ENCODE data around the gene ACAD9. TPM values are rescaled to one million over a fixed set of nuclear protein-coding genes. Genes with fewer than 3 reads are reported as not detected.
"Not testable (repeated sequence)": the region's sequence is repeated elsewhere in the genome, so short reads cannot be mapped to it uniquely, and the experiment has no call there.

Gene ACAD9
- total RNA-seq, 1 donor from 2014 or later = 65.3 TPM

DNA sequence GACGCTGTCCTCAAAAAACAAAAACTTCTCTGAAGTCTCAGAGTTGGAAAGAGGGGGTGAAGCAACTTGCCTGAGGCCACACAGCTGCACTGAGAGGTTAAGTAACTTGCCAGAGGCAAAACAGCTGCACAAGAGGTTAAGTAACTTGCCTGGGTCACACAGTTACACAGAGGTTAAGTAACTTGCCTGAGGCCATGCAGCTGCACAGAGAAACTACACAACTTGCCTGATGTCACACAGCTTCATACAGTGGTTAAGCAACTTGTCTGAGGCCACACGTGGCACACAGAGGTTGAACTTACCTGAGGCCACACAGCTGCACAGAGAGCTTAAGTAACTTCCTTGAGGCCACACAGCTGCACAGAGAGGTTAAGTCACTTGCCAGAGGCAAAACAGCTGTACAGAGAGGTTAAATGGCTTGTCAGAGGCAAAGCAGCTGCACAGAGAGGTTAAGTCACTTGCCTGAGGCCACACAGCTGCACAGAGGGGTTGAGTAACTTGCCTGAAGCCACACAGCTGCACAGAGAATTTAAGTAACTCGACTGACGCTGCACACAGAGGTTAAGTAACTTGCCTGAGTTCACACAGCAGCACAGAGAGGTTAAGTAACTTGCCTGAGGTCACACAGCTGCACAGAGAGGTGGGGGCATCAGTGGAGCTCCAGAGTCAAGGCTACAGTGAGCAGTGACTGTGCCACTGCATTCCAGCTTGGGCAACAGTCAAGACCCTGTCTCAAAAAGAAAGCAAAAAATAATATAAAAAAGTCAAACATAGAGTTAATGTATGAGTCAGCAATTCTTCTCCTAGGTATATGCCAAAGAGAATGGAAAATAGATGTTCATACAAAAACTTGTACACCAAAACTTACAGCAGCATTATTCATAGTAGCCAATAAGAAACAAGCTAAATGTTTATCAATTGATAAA, 12.0 kb upstream of the ACAD9 start:
- Mint-ChIP-seq H3K4me1 (ENCODE audit: low read depth) (peaks cover 9% of the 10 kb centered on the region), H3K27ac (no peak overlapping the region), H3K36me3 (ENCODE audit: low read depth) (no peaks in the 10 kb centered on the region), H3K4me3 (no peak overlapping the region), H3K27me3 (ENCODE audit: insufficient read depth) (no peaks in the 10 kb centered on the region), H3K9me3 (no peaks in the 10 kb centered on the region)
- no peak for DNase-seq (ENCODE audit: low spot score)
- intact Hi-C loops (cut with micrococcal nuclease) = no loop called here

DNA sequence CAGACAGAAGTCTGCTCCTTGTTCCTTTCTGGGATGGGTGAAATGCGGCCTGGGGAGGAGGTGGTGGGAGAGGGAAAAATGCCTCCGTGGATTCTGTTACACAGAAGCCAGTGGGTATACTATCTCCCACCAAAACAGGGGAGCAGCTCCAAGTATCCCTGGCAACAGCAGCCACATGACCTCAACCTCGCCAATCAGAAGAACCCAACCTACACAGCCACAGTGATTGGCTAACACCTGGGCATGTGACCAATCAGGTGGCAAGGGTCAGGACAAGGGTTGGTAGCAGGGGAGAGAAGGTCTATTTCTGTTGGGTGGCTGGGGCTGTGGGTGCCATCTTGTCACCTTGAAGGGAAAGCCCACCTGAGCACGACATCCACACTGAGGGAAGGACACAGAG, 9.1 kb upstream of the ACAD9 start:
- no peaks in the 10 kb centered on the region for H3K36me3 Mint-ChIP-seq (ENCODE audit: low read depth)
- H3K4me3 Mint-ChIP-seq = no peak overlapping the region
- peaks cover 2% of the 10 kb centered on the region for H3K4me1 Mint-ChIP-seq (ENCODE audit: low read depth)
- no peak overlapping the region for H3K27ac Mint-ChIP-seq
- H3K27me3 Mint-ChIP-seq (ENCODE audit: insufficient read depth) = peaks cover 4% of the 10 kb centered on the region
- intact Hi-C loops (cut with micrococcal nuclease) = no loop called here
- H3K9me3 Mint-ChIP-seq = no peaks in the 10 kb centered on the region
- DNase-seq (ENCODE audit: low spot score) = no peak

DNA sequence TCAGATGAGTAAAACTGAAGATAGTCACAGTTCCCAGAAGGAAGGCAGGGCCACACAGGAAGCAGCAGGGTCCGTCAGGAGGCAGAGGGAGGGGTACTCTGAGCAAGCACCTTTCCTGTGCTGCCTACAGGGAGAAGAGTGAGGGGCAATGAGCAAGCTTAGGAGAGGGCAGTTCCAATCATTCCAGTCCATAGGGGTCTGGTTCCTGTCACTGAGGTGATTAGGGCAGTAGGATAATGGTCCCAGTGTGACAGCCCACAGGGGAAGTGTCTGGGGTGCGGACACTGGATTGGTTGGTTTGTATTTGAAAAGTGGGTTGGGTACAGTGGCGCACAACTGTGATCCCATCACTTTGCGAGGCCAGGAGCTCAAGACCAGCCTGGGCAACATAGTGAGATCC, 7.1 kb upstream of the ACAD9 start:
- H3K4me3 Mint-ChIP-seq = no peak overlapping the region
- DNase-seq (ENCODE audit: low spot score) = no peak

DNA sequence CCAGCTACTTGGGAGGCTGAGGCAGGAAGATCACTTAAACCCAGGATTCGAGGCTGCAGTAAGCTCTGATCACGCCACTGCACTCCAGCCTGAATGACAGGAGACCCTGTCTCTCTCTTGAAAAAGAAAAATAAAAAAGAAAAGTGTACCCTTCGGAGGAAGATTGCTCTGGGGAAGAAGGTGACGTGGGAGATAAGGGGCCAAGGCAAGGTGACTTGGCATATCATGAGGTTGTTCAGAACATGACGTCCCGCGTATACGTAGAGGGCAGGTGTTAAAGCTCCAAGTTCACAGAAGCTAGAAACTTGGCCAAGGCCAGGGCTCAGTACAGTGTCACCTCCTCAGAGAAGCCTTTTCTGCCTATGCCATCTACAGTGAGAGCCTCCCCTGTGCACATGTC, 6.7 kb upstream of the ACAD9 start:
- Mint-ChIP-seq H3K27ac (peak overlapping the region; percentile 46), H3K9me3 (no peaks in the 10 kb centered on the region), H3K4me3 (no peak overlapping the region), H3K27me3 (ENCODE audit: insufficient read depth) (peaks cover 4% of the 10 kb centered on the region), H3K36me3 (ENCODE audit: low read depth) (peaks cover 3% of the 10 kb centered on the region), H3K4me1 (ENCODE audit: low read depth) (peaks cover 14% of the 10 kb centered on the region)
- intact Hi-C loops (cut with micrococcal nuclease) = no loop called here
- no peak for DNase-seq (ENCODE audit: low spot score)

More for the DNA sequence above, 7.1 kb upstream of the ACAD9 start:
- H3K9me3 Mint-ChIP-seq = no peaks in the 10 kb centered on the region
- intact Hi-C loops (cut with micrococcal nuclease) = no loop called here
- H3K27me3 Mint-ChIP-seq (ENCODE audit: insufficient read depth) = peaks cover 4% of the 10 kb centered on the region
- H3K36me3 Mint-ChIP-seq (ENCODE audit: low read depth) = no peaks in the 10 kb centered on the region
- H3K27ac Mint-ChIP-seq = no peak overlapping the region
- H3K4me1 Mint-ChIP-seq (ENCODE audit: low read depth) = peaks cover 10% of the 10 kb centered on the region

DNA sequence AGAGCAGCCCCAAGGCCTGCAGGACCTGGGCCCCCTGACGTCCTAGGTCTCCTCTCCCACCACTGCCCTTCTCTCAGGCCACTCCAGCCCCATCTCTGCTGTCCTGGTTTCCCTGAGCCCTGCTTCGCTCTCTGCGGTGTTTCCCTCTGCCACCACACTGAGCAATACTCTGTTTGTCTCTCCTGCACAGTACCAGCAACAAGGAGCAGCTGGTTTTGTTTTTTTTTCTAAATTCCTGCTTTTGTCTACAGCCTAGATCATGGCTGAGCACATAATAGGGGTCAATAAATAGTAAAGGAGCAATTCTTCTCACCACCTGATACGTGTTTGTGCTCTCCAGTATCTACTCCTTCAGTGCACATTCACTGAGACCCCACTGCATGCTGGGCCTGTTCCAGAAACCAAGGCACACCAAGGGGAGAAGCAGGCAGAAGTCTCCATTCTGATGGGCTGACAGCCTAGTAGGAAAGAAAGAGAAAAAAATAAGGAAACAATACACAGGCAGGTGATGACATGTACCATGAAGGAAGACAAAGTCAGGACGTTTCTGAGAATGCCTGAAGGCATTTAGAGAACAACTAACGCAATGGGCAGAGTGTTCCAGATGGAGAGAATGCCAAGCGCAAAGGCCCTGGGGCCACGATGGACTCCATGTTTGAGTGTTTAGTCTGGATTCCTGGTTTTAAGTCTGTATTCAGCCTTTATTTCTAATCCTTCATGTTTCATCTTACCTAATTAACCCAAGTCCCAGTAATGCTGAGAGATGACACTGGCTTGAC, 6.0 kb upstream of the ACAD9 start:
- Mint-ChIP-seq H3K4me3 (no peak overlapping the region), H3K9me3 (no peaks in the 10 kb centered on the region), H3K4me1 (ENCODE audit: low read depth) (peaks cover 21% of the 10 kb centered on the region), H3K27ac (peak overlapping the region; percentile 46), H3K27me3 (ENCODE audit: insufficient read depth) (peaks cover 4% of the 10 kb centered on the region), H3K36me3 (ENCODE audit: low read depth) (peaks cover 6% of the 10 kb centered on the region)
- intact Hi-C loops (cut with micrococcal nuclease) = no loop called here
- no peak for DNase-seq (ENCODE audit: low spot score)

DNA sequence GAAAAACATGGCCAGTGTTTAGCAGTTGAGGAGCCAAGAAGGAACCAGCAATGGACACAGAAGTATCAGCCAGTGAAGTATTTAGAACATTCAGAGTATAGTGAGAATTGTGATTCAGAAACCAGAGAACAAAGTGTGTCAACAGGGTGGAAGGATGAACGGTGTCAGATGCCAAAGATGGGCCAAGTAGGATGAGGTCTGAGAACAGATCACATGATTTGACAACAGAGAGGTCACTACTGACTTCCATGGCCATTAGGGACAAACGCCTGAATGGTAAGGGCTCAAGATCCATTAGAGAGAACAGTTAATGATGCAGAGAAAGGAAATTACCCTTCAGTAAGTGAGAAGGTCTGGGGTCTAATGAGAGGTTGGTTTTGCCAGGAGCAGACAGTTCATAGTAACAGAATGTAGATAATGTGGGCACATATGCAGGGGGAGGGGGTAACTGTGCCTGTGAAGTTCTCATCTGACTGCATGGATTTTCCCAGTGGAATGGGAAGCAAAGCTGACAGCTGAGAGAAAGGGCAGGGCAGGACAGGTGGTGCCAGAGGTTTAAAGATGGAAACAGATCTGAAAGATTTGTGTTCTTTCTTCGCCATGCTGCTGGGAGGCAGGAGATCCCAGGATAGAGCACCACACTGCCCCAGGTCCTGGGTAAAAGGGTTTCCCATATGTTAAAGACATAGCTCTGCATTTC, 4.8 kb upstream of the ACAD9 start:
- Mint-ChIP-seq H3K9me3 (no peaks in the 10 kb centered on the region), H3K4me3 (no peak overlapping the region), H3K27me3 (ENCODE audit: insufficient read depth) (peaks cover 4% of the 10 kb centered on the region), H3K27ac (no peak overlapping the region), H3K4me1 (ENCODE audit: low read depth) (peaks cover 29% of the 10 kb centered on the region), H3K36me3 (ENCODE audit: low read depth) (peaks cover 10% of the 10 kb centered on the region)
- intact Hi-C loops (cut with micrococcal nuclease) = loop anchor here (1.0 to 5.0 kb wide), 6 partner anchors 49 to 308 kb away; partner anchors contain the start of genes CNBP and RAB43
- no peak for DNase-seq (ENCODE audit: low spot score)

DNA sequence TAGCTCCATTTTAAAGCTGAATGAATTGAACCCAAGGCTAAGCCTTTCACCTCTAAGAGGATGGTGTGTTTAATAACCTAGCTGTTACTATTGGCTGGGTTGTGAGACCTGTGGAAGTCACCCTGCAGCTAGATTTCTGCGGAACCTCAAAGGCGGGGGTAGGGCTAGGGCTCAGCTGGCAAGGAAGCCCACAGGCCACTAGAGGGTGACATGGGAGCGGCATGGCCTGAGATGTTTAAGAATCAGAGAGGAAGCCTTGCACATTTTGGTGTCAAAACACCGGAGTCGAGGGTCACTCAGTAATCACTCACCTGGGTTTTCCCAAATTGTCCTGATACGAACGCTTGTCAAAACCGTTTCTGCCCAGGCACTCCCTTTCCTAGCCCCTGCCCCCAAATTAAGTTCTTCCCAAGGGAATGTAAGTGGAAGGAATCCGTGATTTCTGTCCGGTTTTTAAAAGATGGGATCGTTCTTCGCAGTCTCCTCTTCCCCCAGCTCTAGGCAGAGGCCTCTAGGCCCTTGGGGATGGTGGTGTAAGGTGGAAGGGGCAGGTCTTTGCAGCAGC, 3.8 kb upstream of the ACAD9 start:
- no peak overlapping the region for H3K27ac Mint-ChIP-seq
- peaks cover 4% of the 10 kb centered on the region for H3K27me3 Mint-ChIP-seq (ENCODE audit: insufficient read depth)
- peaks cover 39% of the 10 kb centered on the region for H3K4me1 Mint-ChIP-seq (ENCODE audit: low read depth)
- no peaks in the 10 kb centered on the region for H3K9me3 Mint-ChIP-seq
- peaks cover 10% of the 10 kb centered on the region for H3K36me3 Mint-ChIP-seq (ENCODE audit: low read depth)
- no peak overlapping the region for H3K4me3 Mint-ChIP-seq
- DNase-seq (ENCODE audit: low spot score) = peak; percentile 54
- intact Hi-C loops (cut with micrococcal nuclease) = loop anchor here (1.0 to 5.0 kb wide), 6 partner anchors 48 to 307 kb away; partner anchors contain the start of genes CNBP and RAB43

DNA sequence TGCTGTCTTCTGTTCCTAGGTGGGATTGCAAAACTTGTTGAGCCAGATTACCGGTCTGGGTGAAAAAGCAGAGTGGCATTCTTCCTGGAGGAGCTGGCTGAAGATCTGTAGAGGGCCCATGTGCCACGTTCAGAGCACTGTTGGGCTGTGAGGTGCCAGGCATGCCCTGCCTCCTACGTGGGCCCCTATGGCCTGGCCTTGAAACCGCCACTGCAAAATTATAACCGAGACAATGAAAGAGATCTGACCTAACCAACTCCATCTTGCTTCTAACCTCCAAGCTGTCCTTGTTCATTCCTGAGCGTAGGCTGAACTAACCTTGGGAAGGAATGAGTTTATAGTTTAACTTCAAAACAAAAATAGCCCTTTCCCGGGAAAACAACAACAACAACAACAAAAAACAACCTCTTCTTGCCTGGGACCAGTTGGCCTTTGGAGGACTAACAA, 1.4 kb upstream of the ACAD9 start:
- no peak for DNase-seq (ENCODE audit: low spot score)
- no peaks in the 10 kb centered on the region for H3K9me3 Mint-ChIP-seq
- H3K27me3 Mint-ChIP-seq (ENCODE audit: insufficient read depth) = peaks cover 4% of the 10 kb centered on the region
- H3K27ac Mint-ChIP-seq = peak overlapping the region; percentile 92
- intact Hi-C loops (cut with micrococcal nuclease) = loop anchor here (2.0 to 5.0 kb wide), 7 partner anchors 31 to 755 kb away; partner anchors contain the start of genes CNBP, RAB43 and RUVBL1
- H3K4me3 Mint-ChIP-seq = peak overlapping the region; percentile 88
- H3K4me1 Mint-ChIP-seq (ENCODE audit: low read depth) = peaks cover 62% of the 10 kb centered on the region
- H3K36me3 Mint-ChIP-seq (ENCODE audit: low read depth) = peaks cover 23% of the 10 kb centered on the region

DNA sequence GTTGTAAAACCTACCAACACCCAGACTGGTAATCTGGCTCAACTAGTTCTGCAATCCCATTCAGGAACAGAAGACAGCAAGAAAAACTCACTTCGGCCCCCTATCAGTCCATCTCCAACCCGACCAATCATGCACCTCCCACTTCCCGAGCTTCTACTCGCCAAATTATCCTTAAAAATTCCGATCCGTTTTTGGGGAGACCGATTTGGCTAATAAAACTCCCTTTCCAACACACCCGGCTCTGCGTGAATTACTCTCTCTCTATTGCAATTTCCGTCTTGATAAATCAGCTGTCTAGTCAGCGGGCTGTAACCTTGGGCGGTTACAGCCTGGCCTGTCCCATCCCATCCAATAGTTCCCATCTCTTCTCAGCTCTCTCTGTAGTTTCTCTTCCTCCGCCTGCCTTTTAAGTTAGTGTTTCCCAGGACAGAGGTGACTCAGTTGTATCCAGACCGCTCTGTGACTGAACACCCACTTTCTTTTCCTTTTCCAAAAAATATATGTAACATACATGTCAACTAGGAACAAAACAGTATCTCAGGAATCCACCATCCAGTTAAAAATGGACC, 780 bp upstream of the ACAD9 start:
- Mint-ChIP-seq H3K4me1 (ENCODE audit: low read depth) (peaks cover 64% of the 10 kb centered on the region), H3K36me3 (ENCODE audit: low read depth) (peaks cover 23% of the 10 kb centered on the region), H3K4me3 (peak overlapping the region; percentile 88), H3K27me3 (ENCODE audit: insufficient read depth) (peaks cover 4% of the 10 kb centered on the region), H3K9me3 (no peaks in the 10 kb centered on the region), H3K27ac (peak overlapping the region; percentile 92)
- intact Hi-C loops (cut with micrococcal nuclease) = loop anchor here (1.0 to 5.0 kb wide), 17 partner anchors 32 to 756 kb away; partner anchors contain the start of genes CNBP, COPG1, ISY1 and RAB43
- DNase-seq (ENCODE audit: low spot score) = no peak

DNA sequence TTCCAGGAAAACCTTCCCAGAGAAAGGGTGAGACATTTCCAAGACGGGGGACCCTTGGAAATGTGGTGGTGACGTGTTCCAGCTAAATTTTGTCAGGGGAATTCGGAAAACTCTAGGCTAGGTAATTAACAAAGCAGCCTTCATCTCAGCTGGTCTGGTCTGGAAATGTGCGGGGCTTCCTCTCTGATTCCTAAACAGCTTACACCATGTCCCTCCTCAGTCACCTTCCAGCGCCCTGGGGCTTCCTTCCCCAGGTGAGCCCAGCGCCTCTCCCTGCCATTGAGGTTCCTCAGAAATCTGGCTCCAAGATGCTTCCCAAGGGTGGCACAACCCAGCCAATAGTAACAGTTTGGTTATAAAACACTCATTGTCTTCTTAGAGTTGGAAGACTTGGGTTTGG, 571 bp downstream of the ACAD9 start:
- DNase-seq (ENCODE audit: low spot score) = no peak
- H3K36me3 Mint-ChIP-seq (ENCODE audit: low read depth) = peaks cover 29% of the 10 kb centered on the region

DNA sequence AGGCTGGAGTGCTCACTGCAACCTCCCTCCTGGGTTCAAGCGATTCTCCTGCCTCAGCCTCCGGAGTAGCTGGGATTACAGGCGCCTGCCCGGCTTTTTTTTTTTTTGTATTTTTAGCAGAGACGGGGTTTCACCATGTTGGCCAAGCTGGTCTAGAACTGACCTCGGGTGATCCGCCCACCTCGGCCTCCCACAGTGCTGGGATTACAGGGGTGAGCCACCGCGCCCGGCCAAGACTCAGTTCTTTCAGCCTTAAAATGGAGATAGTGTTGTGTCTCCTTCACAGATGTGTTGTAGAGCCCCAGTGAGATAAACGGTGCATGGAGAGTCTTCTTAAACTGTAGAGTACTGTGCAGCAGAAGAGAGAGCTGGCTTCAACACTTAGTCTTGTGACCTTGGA, 1.0 kb downstream of the ACAD9 start:
- H3K27me3 Mint-ChIP-seq (ENCODE audit: insufficient read depth); DNase-seq (ENCODE audit: low spot score); H3K9me3 Mint-ChIP-seq; intact Hi-C loops (cut with micrococcal nuclease): not testable (repeated sequence)
- Mint-ChIP-seq H3K4me3 (peak overlapping the region; percentile 88), H3K4me1 (ENCODE audit: low read depth) (peaks cover 74% of the 10 kb centered on the region), H3K27ac (peak overlapping the region; percentile 92), H3K36me3 (ENCODE audit: low read depth) (peaks cover 31% of the 10 kb centered on the region)

More for the DNA sequence above, 571 bp downstream of the ACAD9 start:
- peaks cover 74% of the 10 kb centered on the region for H3K4me1 Mint-ChIP-seq (ENCODE audit: low read depth)
- H3K27me3 Mint-ChIP-seq (ENCODE audit: insufficient read depth) = no peaks in the 10 kb centered on the region
- intact Hi-C loops (cut with micrococcal nuclease) = loop anchor here (1.0 to 5.0 kb wide), 17 partner anchors 33 to 757 kb away; partner anchors contain the start of genes CNBP, COPG1, ISY1 and RAB43
- no peaks in the 10 kb centered on the region for H3K9me3 Mint-ChIP-seq
- peak overlapping the region; percentile 88 for H3K4me3 Mint-ChIP-seq
- H3K27ac Mint-ChIP-seq = peak overlapping the region; percentile 92

DNA sequence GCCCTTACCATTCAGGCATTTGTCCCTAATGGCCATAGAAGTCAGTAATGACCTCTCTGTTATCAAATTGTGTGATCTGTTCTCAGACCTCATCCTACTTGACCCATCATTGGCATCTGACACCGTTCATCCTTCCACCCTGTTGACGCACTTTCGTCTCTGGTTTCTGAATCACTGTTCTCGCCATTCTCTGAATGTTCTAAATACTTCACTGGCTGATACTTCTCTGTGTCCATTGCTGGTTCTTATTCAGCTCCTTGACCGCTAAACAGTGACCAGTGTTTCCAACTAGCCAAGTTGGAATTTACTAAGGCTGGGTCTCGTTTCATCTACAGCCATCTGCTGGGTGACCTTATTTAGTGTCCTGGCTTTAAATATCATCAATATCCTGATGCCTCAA, 2.2 kb downstream of the ACAD9 start:
- peaks cover 67% of the 10 kb centered on the region for H3K4me1 Mint-ChIP-seq (ENCODE audit: low read depth)
- intact Hi-C loops (cut with micrococcal nuclease) = no loop called here

More for the DNA sequence above, 2.2 kb downstream of the ACAD9 start:
- DNase-seq (ENCODE audit: low spot score) = no peak
- Mint-ChIP-seq H3K4me3 (peak overlapping the region; percentile 88), H3K9me3 (no peaks in the 10 kb centered on the region), H3K27ac (peak overlapping the region; percentile 42), H3K27me3 (ENCODE audit: insufficient read depth) (no peaks in the 10 kb centered on the region), H3K36me3 (ENCODE audit: low read depth) (peaks cover 31% of the 10 kb centered on the region)

Data from activated T-helper 1 cell treated with anti-CD3 and anti-CD28 coated beads, Interleukin-12 subunit alpha, Interleukin-12 subunit beta, Interleukin-2, Interleukin-4 antibody, amounts not matched to agents 30 ng/mL and 10 ng/mL and 1 ng/mL, durations not matched to agents 14 hours and 24 hours and 36 hours (primary cell).